Measurements from ENCODE around the gene SERINC5.
A peak's percentile ranks its signal among the peaks of the same experiment; 100 is the strongest.
"Not testable (repeated sequence)": the region's sequence is repeated elsewhere in the genome, so short reads cannot be mapped to it uniquely, and the experiment has no call there.

SERINC5 gene

GRCh38 chr5:80119372-80119771, 136.5 kb downstream of the SERINC5 start:
- no peak for DNase-seq (ENCODE audit: low read depth)
- H3K4me3 ChIP-seq (ENCODE audit: low read depth, low read length), result no peak overlapping the region
- in situ Hi-C loops (cut with HindIII; ENCODE audit: low sequenced_read_pairs), result no loop called here
- no peak for TF ChIP-seq CTCF (IDR thresholded peaks at IDR 0.05; ENCODE audit: low read depth, low read length, missing control alignments)

GRCh38 chr5:80117446-80117845, 138.4 kb downstream of the SERINC5 start:
- DNase-seq (ENCODE audit: low read depth), result peak; percentile 41
- in situ Hi-C loops (cut with HindIII; ENCODE audit: low sequenced_read_pairs), result no loop called here
- H3K4me3 ChIP-seq (ENCODE audit: low read depth, low read length), result no peak overlapping the region
- TF ChIP-seq CTCF (IDR thresholded peaks at IDR 0.05; ENCODE audit: low read depth, low read length, missing control alignments), result no peak

GRCh38 chr5:80116465-80116864, 139.4 kb downstream of the SERINC5 start:
- in situ Hi-C loops (cut with HindIII; ENCODE audit: low sequenced_read_pairs), result no loop called here
- no peak overlapping the region for H3K4me3 ChIP-seq (ENCODE audit: low read depth, low read length)
- TF ChIP-seq CTCF (IDR thresholded peaks at IDR 0.05; ENCODE audit: low read depth, low read length, missing control alignments), result no peak
- DNase-seq (ENCODE audit: low read depth), result no peak

GRCh38 chr5:80116000-80116399, 139.8 kb downstream of the SERINC5 start:
- no peak for TF ChIP-seq CTCF (IDR thresholded peaks at IDR 0.05; ENCODE audit: low read depth, low read length, missing control alignments)
- in situ Hi-C loops (cut with HindIII; ENCODE audit: low sequenced_read_pairs), result no loop called here

GRCh38 chr5:80114860-80115259, 141.0 kb downstream of the SERINC5 start:
- no peak overlapping the region for H3K4me3 ChIP-seq (ENCODE audit: low read depth, low read length)
- in situ Hi-C loops (cut with HindIII; ENCODE audit: low sequenced_read_pairs), result no loop called here
- no peak for DNase-seq (ENCODE audit: low read depth)
- TF ChIP-seq CTCF (IDR thresholded peaks at IDR 0.05; ENCODE audit: low read depth, low read length, missing control alignments), result no peak

More at GRCh38 chr5:80116000-80116399, 139.8 kb downstream of the SERINC5 start:
- no peak overlapping the region for H3K4me3 ChIP-seq (ENCODE audit: low read depth, low read length)
- DNase-seq (ENCODE audit: low read depth), result no peak

- H3K4me3 ChIP-seq (ENCODE audit: low read depth, low read length); DNase-seq (ENCODE audit: low read depth): not testable (repeated sequence)
Measured at GRCh38 chr5:80111376-80111990, 144.4 kb downstream of the SERINC5 start.

GRCh38 chr5:80109646-80110478, 146.0 kb downstream of the SERINC5 start:
- H3K4me3 ChIP-seq (ENCODE audit: low read depth, low read length), result no peak overlapping the region
- TF ChIP-seq CTCF (IDR thresholded peaks at IDR 0.05; ENCODE audit: low read depth, low read length, missing control alignments), result no peak
- in situ Hi-C loops (cut with HindIII; ENCODE audit: low sequenced_read_pairs), result no loop called here
- no peak for DNase-seq (ENCODE audit: low read depth)

More at GRCh38 chr5:80111376-80111990, 144.4 kb downstream of the SERINC5 start:
- in situ Hi-C loops (cut with HindIII; ENCODE audit: low sequenced_read_pairs), result not testable (repeated sequence)

Data from astrocyte of the cerebellum (primary cell).